Osteocyte (in vitro differentiated cells): Measurements from ENCODE around the gene MAML2. TPM values are rescaled to one million over a fixed set of nuclear protein-coding genes. Genes with fewer than 3 reads are reported as not detected.
A peak's percentile ranks its signal among the peaks of the same experiment; 100 is the strongest.

ENCODE experiments used
- DNase-seq: peaks from one replicate; pipeline ENCODE4 v3.0.0; 2021; ENCODE audit warnings: mixed read lengths; ENCODE audit not compliant: unreplicated experiment; ENCODE audit errors: extremely low spot score
- H3K27ac Mint-ChIP-seq: one replicate; pipeline ENCODE4 v1.8.0; 2021; ENCODE audit warnings: mild to moderate bottlenecking, mixed read lengths; ENCODE audit not compliant: unreplicated experiment
- H3K27me3 Mint-ChIP-seq: one replicate; pipeline ENCODE4 v1.8.0; 2021; ENCODE audit warnings: mixed read lengths; ENCODE audit not compliant: unreplicated experiment
- H3K36me3 Mint-ChIP-seq: one replicate; pipeline ENCODE4 v1.8.0; 2021; ENCODE audit warnings: mixed read lengths; ENCODE audit not compliant: unreplicated experiment
- H3K4me1 Mint-ChIP-seq: one replicate; pipeline ENCODE4 v1.8.0; 2021; ENCODE audit warnings: mixed read lengths; ENCODE audit not compliant: unreplicated experiment
- H3K4me3 Mint-ChIP-seq: one replicate; pipeline ENCODE4 v1.8.0; 2021; ENCODE audit warnings: mild to moderate bottlenecking, moderate library complexity, mixed read lengths; ENCODE audit not compliant: unreplicated experiment
- H3K9me3 Mint-ChIP-seq: one replicate; pipeline ENCODE4 v1.8.0; 2021; ENCODE audit warnings: mixed read lengths; ENCODE audit not compliant: unreplicated experiment
- CTCF ChIP-seq: fragments of 200-600 bp; sonication (generic); IDR thresholded peaks from 2 replicates; pipeline ENCODE4 v1.5.0; 2021; ENCODE audit warnings: antibody characterized with exemption, mild to moderate bottlenecking, moderate library complexity
- total RNA-seq: library from RNA; stranded (reverse); gene quantifications from 2 replicates; pipeline ENCODE4 v1.2.1, GENCODE V29; 2021

The MAML2 gene
- total RNA-seq, 1 donor from 2014 or later = 29.3 TPM

GRCh38 chr11:96267496-96268032 lies 75.4 kb downstream of the MAML2 start:
- TF ChIP-seq CTCF = no peak
- Mint-ChIP-seq H3K36me3 (peaks cover 16% of the 10 kb centered on the region), H3K4me3 (no peak overlapping the region), H3K4me1 (peaks cover 46% of the 10 kb centered on the region), H3K9me3 (no peaks in the 10 kb centered on the region), H3K27me3 (no peaks in the 10 kb centered on the region), H3K27ac (peak overlapping the region; percentile 39)
- no peak for DNase-seq

GRCh38 chr11:96267001-96267495 lies 75.9 kb downstream of the MAML2 start:
- H3K9me3 Mint-ChIP-seq = no peaks in the 10 kb centered on the region
- DNase-seq = no peak
- H3K4me3 Mint-ChIP-seq = no peak overlapping the region
- peak overlapping the region; percentile 39 for H3K27ac Mint-ChIP-seq
- peaks cover 41% of the 10 kb centered on the region for H3K4me1 Mint-ChIP-seq
- H3K36me3 Mint-ChIP-seq = peaks cover 16% of the 10 kb centered on the region
- TF ChIP-seq CTCF = no peak
- no peaks in the 10 kb centered on the region for H3K27me3 Mint-ChIP-seq

GRCh38 chr11:96265972-96266371 lies 77.0 kb downstream of the MAML2 start:
- H3K27me3 Mint-ChIP-seq = no peaks in the 10 kb centered on the region
- H3K9me3 Mint-ChIP-seq = no peaks in the 10 kb centered on the region
- H3K36me3 Mint-ChIP-seq = peaks cover 16% of the 10 kb centered on the region
- no peak for TF ChIP-seq CTCF
- H3K4me3 Mint-ChIP-seq = no peak overlapping the region
- DNase-seq = no peak
- peaks cover 40% of the 10 kb centered on the region for H3K4me1 Mint-ChIP-seq
- no peak overlapping the region for H3K27ac Mint-ChIP-seq

- no peaks in the 10 kb centered on the region for H3K9me3 Mint-ChIP-seq
- H3K4me3 Mint-ChIP-seq = no peak overlapping the region
- no peak for DNase-seq
- H3K27me3 Mint-ChIP-seq = no peaks in the 10 kb centered on the region
- H3K4me1 Mint-ChIP-seq = peaks cover 41% of the 10 kb centered on the region
- peak overlapping the region; percentile 61 for H3K27ac Mint-ChIP-seq
- peaks cover 12% of the 10 kb centered on the region for H3K36me3 Mint-ChIP-seq
- no peak for TF ChIP-seq CTCF
These were observed 77.7 kb downstream of the MAML2 start for GRCh38 chr11:96265220-96265737.

GRCh38 chr11:96264364-96264763 lies 78.6 kb downstream of the MAML2 start:
- no peak for DNase-seq
- no peak for TF ChIP-seq CTCF
- Mint-ChIP-seq H3K4me1 (peaks cover 50% of the 10 kb centered on the region), H3K27me3 (no peaks in the 10 kb centered on the region), H3K4me3 (no peak overlapping the region), H3K36me3 (peaks cover 7% of the 10 kb centered on the region), H3K9me3 (no peaks in the 10 kb centered on the region), H3K27ac (peak overlapping the region; percentile 61)
